NCI-H2196 treated with DMSO at 0.1 percent for 48 hours (cell line): ENCODE measurements around the gene GFRA1.
"Not testable (repeated sequence)": the region's sequence is repeated elsewhere in the genome, so short reads cannot be mapped to it uniquely, and the experiment has no call there.

ENCODE experiments used
- DNase-seq: peaks from one replicate; lab custom pipeline; 2025; ENCODE audit not compliant: unreplicated experiment; lab: John Stamatoyannopoulos, UW

Gene GFRA1

DNA sequence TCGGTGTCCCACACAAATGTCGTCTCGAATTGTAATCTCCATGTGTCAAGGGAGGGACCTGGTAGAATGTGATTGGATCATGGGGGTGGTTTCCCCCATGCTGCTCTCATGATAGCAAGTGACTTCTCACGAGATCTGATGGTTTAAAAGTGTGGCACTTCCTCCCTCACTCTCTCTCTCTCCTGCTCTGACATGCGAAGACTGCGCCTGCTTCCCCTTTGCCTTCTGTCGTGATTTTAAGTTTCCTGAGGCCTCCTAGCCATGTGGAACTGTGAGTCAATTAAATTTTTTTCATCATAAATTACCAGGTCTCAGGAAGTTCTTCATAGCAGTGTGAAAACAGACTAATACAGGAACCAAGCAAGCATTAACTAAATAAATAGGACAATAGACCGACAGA, 229.1 kb downstream of the GFRA1 start:
- DNase-seq, result no peak

DNA sequence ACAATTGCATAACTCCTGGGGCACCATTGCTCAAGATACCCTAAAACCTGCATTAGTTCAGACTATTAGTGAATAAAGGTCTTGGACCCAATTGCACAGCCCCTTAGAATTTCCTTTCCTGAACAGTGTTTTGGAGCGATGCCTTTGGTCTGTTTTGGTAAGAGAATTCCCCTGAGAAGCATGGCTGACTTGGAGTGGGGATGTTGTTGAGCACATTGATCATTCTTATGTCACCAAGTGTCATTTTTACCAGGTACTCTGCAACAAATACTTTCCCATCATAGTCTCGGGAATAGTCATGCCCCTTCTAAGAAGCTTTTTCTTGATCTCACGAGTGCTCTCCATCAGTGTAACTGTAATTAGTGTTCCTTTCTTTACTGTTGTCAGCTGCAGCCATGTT, 229.7 kb downstream of the GFRA1 start:
- no peak for DNase-seq

DNA sequence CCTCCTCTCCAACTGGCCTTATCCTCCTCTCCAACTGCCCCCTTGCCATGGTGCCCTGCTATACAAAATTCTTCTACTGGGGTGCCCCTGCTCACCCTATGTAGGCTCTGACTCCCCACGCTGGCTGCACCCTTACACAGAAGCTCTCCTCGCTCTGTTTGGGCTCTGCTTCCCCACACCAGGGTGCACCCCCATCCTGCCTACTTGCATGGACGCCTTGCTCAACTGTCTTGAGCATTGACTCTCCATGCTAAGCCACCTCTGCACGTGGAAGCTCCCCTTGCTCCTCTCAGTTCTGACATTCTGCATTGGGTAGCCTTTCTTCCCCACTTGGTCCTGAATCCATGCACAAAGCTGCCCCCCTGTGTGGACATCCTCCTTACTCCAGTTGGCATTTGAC, 231.1 kb downstream of the GFRA1 start:
- no peak for DNase-seq

DNA sequence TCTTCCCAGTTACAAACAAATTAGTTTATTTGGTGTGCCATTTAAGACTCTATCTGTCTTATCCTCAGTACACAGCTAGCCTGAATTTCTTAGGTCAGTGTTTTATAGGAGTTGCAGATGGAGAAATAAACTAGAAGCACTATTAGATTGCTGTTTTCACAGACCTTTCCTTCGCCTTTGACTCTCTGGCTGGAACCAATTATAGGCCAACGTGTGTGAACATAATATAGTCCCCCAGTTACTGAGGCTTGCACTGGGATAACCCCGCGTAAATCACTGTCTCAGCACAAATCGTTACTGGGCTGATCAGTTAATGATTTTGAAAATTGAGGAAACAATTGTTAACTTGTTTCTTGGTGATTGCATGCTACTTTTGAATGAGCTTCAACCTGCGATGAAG, 233.4 kb downstream of the GFRA1 start:
- no peak for DNase-seq

DNA sequence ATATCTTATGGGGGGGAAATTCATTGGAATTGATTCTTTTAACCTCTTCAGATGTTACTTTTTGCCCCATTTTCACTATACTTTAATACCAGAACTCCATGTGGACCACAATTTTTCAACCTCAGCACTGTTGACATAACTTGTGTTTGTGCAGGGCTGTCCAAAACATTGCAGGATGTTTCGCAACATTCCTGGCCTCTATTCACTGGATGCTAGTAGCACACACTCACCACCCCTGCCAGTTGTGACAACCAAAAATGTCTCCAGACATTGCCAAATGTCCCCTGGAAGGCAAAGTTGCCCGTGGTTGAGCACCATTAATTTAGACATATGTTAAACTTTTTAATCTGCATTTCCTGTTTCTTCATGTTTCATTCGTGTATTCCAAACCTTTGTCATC, 234.7 kb downstream of the GFRA1 start:
- DNase-seq, result no peak

DNA sequence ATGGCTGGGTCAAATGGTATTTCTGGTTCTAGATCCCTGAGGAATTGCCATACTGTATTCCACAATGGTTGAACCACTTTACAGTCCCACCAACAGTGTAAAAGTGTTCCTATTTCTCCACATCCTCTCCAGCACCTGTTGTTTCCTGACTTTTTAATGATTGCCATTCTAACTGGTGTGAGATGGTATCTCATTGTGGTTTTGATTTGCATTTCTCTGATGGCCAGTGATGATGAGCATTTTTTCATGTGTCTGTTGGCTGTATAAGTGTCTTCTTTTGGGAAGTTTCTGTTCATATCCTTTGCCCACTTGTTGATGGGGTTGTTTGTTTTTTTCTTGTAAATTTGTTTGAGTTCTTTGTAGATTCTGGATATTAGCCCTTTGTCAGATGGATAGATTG, 237.6 kb downstream of the GFRA1 start:
- DNase-seq, result not testable (repeated sequence)

DNA sequence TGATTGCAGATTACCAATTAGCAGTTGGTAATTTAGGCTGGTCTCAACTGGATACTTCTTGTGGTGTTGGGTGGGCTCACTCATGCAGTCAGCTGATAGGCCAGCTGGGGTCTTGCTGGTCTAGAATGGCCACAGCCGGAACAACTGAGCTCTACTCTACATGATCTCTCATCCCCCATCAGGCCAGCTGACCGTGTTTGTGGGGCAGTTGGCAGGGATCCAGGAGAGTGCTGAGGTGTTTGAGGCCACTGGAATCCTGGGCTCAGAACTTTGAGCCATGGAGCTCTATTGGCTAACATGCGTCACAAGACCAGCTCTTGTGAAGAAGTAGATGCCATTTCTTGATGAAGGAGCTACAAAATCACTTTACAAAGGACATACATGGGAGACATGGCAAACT, 242.4 kb downstream of the GFRA1 start:
- no peak for DNase-seq

DNA sequence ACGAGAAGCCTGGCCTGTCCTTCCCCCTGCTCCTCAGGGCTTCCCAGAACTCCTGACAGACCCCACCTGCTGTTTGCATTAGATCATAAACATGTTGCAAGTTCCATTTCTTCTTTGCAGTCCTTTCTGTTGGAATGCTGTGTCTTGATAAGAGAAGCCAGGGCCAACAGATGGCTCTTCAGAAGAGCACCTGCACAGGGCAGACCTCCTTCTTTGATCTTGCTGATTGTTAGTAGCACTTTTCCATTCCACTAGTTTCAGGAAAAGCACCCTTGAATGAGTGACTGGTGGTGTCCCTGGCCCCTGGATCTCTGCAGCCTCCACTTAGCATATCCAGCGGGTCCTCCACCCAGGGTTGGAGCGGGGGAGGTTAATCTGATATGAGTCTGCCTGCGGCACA, 243.2 kb downstream of the GFRA1 start:
- no peak for DNase-seq

DNA sequence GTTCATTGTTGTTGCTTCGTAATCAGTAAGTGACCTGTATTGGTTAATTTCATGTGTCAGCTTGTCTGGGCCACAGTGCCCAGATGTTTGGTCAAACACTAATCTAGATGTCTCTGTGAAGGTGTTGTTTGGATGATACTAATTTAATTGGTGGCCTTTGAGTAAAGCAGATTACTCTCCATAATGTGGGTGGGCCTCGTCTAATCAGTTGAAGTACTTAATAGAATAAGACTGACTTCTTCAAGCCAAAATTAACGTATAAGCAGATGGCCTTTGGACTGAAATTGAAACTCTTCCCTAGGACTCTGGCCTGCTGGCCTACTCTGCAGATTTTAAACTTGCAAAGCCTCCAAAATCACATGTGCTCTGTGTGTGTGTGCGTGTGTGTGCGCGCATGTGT, 245.7 kb downstream of the GFRA1 start:
- no peak for DNase-seq

DNA sequence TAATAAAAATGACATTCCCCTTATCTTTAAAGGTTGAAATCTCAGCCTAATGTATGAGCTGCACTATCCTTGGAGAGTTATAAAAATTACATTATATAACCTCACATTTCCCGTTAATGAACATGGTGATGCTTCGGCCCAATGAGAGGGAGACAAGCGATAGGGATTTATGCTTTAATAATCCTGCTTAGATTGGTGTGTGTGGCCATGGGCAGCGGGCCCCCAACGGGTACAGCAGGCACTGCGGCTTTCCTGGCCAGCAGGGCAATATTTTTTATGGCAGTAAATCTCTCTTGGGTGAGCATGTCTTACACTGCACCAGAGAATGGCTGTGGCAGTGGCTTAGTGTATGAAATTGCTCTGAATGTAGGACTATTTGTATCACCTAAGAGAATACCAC, 246.3 kb downstream of the GFRA1 start:
- DNase-seq, result no peak

DNA sequence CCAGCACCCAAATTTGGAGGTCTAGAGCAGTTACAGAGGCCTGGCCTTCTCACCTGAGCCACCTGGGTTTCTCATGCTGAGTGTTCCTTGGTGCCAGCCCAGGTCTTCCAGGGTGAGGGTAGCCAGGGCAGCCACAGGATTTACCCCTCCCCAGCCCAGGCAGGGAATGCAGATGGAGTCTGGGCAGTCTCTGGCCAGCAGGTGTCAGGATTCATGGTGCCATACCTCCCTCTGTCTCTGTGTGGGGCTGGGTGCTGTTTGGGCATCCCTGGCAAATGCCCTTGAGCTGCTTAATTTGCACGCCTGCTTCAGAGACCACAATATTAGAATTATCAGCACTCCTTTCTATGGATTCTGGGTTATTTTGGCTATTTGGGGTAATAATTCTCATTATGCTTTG, 246.7 kb downstream of the GFRA1 start:
- no peak for DNase-seq

DNA sequence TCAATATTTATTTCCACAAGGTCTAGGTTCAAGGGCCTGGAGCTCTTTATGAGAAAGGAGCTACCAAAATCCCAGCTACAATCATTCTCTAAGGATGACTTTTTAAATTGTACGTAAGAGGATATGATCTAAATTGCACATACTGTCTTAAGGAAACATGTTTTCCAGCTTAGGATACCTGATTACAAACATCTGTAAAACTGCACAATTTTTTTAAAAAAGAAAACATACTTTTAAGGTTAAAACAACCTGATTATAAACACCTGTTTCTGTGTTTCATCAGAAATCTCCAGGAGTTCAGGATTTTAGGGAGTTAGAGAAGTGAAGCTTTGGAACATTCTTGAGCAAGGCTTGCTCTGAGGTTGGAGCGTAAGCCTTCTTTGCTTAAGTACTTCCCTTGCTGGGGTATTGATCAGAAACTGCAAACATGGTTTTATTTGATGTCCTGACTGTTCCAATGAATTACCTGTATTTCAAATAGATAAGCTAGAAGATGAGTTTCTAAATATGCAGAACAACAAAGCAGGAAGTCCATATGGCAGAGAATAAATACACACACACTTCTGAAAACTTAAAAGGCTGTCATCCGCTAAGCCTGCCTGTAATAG, 248.6 kb downstream of the GFRA1 start:
- DNase-seq, result no peak

DNA sequence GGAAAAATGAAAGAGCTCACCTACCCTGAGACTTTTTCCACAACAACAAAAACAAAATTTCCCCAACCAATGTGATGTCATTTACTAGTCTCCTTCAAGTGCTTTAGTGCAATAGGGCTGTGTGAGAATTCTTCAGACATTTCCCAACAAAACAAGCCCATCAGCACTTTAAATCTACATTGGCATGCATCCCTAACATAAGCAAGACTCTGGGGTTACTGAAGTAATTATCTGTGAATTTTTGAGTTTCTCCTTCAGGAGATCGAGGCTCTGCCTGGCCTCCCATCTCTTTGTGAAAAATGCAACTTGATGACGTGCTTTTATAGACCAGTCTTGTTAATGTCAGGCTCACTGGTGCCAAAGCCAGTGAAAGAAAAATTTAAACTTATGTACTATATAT, 255.6 kb downstream of the GFRA1 start:
- DNase-seq, result no peak

DNA sequence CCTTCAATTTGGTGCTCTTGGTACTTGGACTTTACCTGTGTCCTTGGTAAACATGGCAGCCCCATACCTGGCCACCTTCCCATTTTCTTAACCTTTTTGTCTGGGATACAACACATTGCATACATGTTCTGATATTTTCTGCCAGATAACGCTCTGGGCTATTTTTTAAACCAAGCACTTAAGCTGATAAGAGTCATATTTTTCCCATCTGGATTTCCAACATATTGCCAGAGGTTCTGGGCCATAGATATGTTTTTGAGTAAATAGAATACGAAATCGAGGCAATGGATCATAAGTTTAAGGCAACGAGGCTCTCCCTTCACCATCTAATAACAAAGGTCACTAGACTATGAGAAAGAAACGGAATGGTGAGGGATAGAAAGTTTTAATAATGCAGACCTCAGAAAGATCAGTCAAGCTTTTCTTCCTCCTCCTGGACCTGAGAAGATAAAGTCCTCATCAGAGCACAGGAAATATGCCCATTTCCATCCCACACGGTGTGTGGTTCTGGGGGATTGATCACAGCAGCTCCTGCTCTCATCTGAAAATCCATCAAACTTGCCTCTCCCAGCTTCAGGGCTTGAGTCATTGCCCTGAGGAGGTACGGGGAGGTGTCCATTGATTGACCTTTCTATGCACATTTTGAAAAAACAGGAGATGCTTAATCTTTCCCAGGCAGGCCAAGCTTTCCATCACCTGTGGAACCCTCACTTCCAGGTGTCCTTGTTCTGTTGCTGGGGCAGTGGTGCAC, 257.2 kb downstream of the GFRA1 start:
- no peak for DNase-seq

DNA sequence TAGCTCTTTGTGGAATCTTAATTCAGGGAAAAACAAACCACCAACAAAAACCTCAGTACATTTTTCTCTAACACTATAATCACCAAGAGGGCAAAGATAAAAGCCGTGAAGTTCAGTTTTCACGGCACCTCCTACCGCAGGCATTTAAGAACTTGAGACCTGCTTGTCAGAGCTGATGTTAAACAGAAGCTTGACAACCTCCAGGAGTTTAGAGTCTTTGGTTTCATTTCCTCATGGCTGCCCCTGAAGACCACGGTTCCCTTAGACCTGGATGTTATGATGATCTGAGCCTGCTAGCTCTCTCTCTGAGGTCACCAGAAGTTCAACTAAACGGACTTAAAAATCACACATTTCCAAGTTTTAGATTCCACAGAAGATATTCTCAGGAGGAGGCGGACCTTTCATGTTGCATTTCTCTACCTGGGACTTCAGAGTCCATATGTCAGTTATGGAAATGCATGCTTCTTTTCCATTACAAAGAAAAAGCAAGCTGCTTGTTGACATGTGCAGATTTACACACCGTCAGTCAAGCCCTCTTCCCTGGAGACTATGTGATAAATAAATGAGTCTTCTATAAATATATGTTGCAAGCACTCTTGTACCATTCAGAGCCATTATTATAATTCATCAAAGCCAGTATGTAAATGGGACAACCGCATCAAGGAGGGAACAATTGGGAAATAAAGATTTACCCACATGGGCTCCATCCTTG, 258.0 kb downstream of the GFRA1 start:
- DNase-seq, result no peak

DNA sequence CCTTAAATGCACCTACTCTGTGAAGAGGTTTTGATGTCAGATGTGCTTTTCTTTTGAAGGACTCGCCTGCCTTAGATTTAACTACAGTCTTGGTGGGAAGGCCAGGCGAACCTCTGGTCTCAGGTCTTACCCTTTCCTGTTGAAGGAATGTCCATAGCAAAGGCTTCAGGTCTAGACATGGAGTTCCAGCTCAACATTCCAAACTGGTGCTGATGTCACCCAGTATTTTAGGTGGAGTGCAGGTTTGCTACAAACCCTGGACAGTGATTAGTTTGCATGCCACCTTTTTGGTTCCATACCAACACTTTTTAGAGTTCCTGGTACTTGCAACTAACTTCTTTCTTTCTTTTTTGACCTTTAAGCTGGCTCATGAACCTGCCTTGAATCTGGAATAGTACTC, 258.7 kb downstream of the GFRA1 start:
- no peak for DNase-seq

DNA sequence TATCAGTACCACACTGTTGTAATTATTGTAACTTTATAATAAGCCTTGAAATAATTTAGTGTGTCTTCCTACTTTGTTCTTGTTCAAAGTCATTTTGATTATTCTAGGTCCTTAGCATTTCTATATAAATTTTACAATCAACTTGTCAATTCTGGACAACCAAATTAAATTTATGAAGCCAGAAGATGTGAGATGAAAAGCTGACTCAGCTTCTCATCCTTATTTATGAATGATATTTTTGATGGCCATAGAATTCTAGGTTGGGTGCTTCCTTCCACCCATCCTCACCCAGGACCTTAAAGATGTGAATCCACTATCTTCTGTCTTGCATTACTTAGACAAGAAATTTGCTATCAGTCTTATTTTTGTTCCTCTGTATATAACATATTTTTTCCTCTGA, 261.1 kb downstream of the GFRA1 start:
- DNase-seq, result no peak

DNA sequence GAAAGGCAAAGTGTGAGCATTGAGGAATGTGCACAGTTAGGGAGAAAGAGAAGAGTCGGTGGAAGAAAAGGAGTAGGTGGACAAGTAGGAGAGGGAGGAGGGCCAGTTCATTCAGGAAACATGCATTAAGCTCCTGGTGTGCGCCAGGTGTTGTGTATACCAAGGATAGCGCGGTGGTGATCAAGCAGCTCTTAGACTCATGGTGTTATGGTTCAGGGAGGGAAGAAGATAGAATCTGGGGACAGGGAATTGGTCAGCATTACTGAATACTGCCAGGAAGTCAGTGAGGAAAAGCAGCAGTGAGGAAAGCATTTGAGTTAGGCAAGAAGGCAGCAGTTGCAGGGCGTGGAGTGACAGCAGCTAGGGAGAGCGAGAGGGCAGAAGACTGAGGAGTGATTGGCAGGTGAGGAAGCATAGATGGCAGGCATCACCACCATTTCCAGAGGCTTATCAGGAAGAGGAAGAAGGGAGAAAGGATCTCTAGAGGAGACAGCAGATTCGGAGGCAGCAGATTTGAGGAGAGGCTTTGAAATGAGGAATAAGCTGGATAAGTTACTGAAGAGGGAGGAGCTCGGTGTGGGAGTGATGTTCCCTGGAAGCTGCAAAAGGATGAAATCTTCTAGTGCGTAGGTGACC, 265.6 kb downstream of the GFRA1 start:
- no peak for DNase-seq
